Measurements from ENCODE around the gene KCNIP4.

DNA sequence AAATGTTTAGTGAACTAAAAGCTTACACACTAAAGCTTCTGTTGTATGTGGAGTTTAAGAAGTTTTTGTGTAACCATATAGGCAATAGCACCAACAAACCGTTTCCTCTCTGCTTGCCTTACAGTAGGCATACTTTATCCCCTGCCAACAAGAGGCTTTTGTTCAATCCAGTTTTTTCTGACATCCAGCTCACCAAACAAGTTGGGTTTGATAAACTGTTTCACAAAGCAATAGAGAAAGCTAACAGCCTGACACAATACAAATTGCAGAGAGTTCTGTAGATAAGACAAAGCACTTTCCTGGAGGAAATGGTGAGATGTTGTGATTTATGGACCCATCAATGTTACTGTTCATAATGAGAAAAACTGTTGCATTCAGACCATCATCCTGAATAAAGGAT lies 1194.5 kb downstream of the KCNIP4 start:
- TF ChIP-seq, protein P1, sequence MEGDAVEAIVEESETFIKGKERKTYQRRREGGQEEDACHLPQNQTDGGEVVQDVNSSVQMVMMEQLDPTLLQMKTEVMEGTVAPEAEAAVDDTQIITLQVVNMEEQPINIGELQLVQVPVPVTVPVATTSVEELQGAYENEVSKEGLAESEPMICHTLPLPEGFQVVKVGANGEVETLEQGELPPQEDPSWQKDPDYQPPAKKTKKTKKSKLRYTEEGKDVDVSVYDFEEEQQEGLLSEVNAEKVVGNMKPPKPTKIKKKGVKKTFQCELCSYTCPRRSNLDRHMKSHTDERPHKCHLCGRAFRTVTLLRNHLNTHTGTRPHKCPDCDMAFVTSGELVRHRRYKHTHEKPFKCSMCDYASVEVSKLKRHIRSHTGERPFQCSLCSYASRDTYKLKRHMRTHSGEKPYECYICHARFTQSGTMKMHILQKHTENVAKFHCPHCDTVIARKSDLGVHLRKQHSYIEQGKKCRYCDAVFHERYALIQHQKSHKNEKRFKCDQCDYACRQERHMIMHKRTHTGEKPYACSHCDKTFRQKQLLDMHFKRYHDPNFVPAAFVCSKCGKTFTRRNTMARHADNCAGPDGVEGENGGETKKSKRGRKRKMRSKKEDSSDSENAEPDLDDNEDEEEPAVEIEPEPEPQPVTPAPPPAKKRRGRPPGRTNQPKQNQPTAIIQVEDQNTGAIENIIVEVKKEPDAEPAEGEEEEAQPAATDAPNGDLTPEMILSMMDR (IDR thresholded peaks at IDR 0.05): no peak
- no peak for TF ChIP-seq POLR2A (IDR thresholded peaks at IDR 0.05)
